ENCODE data around the gene PHAF1.

DNA sequence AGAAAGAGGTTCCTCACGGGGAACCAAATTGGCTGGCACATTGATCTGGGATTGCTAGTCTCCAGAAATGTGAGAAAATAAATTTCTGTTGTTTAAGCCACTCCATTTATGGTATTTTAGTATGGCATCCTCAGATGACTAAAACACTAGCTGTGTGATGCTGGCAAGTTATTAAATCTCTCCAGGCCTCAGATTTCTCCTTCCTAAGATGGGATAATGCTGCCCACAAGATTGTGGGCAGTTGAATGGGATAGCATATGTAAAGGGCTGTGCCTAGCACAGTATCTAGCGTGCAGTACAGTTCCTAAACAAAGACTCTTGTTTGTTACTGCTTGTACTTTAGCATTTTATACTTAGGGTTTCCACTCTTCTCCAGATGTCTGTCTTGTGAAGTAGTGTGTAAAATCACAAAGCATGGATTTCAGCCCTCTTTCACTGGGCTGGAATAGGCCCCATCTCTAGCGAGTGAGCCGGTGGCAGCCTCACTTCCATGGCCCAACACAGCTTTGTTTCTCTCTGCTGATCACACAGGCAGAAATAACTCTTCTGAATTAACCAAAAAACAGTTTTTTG, 38.2 kb upstream of the PHAF1 start:
- TF ChIP-seq CTCF (IDR thresholded peaks at IDR 0.05): no peak
- TF ChIP-seq POLR2A (IDR thresholded peaks at IDR 0.05): no peak

Data from thyroid gland (tissue), 4 donors.